GM19372 (cell line): ENCODE measurements around the gene TGFBR1.
A peak's percentile ranks its signal among the peaks of the same experiment; 100 is the strongest.

Experiments
- ATAC-seq: cut with Tn5 transposase; IDR thresholded peaks from one replicate; pipeline ENCODE4 v1.9.1; 2021; ENCODE audit warnings: mild to moderate bottlenecking, low read depth, moderate library complexity; ENCODE audit not compliant: unreplicated experiment

Gene TGFBR1

GRCh38 chr9:99104459-99105151 lies at the start of gene TGFBR1:
Gene TGFBR1, plus strand, starts transcription at chr9:99105113. Its CDS starts 93 bp downstream, at chr9:99105206.
- peak; percentile 87 for ATAC-seq

GRCh38 chr9:99055384-99055783 lies 49.5 kb upstream of the TGFBR1 start:
- no peak for ATAC-seq

- no peak for ATAC-seq
Observed at GRCh38 chr9:99056186-99056585, 48.7 kb upstream of the TGFBR1 start.

DNA sequence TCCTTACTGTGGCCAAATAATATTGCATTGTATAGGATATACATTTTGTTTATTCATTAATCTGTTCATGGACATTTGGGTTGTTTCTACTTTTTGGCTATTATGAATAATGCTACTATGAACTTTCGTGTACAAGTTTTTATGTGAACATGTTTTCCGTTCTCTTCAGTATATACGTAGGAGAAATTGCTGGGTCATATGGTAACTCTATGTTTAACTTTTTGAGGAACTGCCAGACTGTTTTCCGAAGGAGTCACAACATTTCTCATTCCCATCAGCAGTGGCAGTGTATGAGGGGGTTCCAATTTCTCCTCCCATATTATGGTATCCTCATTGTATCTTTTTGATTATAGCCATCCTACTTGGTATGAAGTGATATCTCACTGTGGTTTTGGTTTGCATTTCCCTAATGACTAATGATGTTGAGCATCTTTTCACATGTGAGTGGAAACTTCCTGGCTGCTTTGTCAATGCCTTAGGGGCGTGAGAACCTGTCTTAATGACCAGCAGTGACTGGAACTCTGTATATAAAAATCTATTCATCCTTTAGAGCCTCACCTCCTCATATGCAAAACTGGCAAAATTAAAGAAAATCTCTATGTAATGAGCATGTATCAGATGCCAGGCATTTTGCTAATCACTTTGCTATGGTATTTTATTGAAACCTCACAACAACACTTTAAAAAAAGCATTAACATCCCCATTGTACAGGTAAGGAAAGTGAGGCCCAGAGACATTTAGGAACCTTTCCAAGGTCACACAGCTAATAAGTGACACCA lies 47.8 kb upstream of the TGFBR1 start:
- ATAC-seq = no peak

GRCh38 chr9:99057665-99058625 lies 47.0 kb upstream of the TGFBR1 start:
- ATAC-seq = peak; percentile 76

- ATAC-seq = peak; percentile 65
Observed at GRCh38 chr9:99058964-99059921, 45.7 kb upstream of the TGFBR1 start.

DNA sequence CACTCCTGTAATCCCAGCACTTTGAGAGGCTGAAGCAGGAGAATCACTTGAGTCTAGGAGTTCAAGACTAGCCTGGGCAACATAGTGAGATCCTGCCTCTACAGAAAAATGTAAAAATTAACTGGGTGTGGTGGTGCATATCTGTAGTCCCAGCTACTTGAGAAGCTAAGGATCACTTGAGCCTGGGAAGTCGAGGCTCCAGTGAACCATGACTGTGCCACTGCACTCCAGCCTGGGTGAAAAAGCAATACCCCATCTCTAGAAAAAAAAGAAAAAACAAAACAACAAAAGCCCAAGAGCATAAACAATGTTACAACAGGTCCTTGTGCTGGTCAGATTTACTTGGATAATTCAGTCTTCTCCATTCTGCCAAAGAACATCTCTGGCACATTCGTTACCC lies 44.3 kb upstream of the TGFBR1 start:
- ATAC-seq = no peak

- ATAC-seq = no peak
Observed at GRCh38 chr9:99062549-99062948, 42.4 kb upstream of the TGFBR1 start.

- no peak for ATAC-seq
Observed at GRCh38 chr9:99063522-99063921, 41.4 kb upstream of the TGFBR1 start.

DNA sequence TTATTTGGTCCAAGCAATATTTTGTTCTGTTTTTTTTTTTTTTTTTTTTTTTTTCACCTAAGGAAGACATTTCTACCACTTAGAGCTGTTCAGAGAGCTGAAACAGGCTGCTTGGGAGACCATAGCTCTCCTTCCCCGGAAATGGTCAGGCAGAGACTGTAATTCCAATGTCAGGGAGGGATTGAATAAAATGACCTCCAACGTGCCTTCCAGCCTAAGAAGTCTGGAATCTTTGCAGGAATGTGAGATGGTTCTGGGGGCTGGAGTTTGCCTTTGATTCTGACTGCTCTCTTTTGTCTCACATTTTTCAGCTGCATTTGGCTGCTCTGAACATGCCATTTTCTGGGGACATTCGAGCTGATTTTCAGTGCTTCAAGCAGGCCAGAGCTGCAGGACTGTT lies 38.3 kb upstream of the TGFBR1 start:
- ATAC-seq = no peak

DNA sequence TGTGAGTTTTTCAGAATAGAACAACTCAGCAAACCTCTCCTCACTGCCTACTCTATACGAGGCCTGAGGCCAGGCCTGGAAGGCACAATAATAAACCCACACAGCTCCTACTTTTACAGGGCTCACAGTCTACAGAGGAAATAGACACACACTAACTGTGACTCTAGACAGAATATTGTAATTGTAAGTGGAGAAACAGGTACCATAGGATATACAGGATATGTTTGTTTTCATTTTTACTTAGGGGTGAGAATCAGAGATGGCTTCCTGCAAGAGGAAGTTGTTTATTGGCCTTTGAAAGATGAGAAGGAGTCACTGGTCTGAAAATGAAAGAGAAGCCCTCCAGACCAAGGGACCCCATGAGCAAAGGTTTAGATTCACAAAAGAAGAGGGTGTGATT lies 35.8 kb upstream of the TGFBR1 start:
- no peak for ATAC-seq

DNA sequence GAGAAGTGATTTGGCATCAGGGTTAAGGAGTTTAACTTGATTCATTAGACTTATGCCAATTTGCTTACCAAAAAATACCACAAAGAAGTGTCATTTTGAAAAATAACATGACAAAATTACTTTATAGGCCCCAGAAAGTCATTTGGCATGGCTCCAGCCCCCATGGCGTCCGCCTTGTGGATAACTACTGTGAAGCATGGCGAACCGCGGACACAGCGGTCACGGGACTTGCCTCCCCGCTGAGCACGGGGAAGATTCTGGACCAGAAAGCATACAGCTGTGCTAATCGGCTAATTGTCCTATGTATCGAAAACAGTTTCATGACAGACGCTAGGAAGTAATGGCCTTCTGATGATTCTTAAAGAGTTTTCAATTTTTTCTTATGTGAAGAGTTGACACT lies 35.4 kb upstream of the TGFBR1 start:
- no peak for ATAC-seq

GRCh38 chr9:99070681-99071080 lies 34.2 kb upstream of the TGFBR1 start:
- no peak for ATAC-seq

DNA sequence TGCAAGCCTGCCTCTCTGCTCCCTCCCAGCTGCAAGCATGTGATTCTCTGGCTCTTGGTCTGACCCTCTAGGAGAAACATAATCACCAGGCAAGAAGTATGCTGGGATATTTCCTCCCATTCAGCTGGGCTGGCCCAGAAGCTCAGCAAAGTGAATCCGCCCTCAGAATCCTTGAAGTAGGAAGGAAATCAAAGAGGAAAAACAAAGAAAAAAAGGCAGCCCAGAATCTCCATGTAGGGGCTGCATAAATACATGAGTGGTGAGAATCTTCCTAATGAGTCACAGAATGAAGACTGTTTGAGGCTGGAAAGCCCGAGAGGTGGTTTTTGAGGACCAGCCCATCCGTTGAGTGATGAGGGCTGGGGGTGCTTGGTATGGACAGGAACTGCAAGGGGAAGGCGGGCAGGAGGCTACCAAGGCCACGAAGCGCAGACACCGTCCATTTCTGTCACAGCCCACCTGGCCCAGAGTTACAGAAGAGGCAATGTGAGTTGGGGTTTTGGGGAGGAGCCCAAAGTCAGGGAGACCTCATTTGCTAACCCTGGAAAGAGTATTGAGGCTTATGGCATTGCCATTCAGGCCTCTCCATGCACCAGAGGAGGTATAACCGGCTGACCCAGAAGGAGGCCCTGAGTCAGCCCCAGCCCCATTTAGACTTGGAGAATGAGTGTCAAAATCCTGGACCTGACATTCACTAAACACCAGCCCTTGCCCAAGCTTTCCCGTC lies 33.4 kb upstream of the TGFBR1 start:
- ATAC-seq = no peak

GRCh38 chr9:99072040-99072394 lies 32.9 kb upstream of the TGFBR1 start:
- ATAC-seq = no peak

DNA sequence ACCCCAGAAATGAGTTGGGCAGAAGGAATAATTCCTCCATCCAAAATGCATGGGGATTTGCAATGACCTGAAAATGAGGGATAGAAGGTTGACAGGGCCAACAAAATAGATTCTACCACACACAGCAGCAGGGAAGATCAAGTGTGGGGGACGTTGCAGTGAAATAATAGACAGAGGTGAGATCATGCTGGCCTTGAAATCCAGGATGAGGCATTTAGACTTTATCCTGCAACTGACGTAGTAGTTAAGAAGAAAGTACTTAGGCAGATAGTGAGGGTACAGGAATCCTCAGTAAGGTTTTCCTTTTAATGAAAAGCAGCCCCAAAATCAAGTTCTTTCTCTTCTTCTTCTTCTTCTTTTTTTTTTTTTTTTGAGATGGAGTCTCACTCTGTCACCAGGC lies 31.6 kb upstream of the TGFBR1 start:
- ATAC-seq = no peak

DNA sequence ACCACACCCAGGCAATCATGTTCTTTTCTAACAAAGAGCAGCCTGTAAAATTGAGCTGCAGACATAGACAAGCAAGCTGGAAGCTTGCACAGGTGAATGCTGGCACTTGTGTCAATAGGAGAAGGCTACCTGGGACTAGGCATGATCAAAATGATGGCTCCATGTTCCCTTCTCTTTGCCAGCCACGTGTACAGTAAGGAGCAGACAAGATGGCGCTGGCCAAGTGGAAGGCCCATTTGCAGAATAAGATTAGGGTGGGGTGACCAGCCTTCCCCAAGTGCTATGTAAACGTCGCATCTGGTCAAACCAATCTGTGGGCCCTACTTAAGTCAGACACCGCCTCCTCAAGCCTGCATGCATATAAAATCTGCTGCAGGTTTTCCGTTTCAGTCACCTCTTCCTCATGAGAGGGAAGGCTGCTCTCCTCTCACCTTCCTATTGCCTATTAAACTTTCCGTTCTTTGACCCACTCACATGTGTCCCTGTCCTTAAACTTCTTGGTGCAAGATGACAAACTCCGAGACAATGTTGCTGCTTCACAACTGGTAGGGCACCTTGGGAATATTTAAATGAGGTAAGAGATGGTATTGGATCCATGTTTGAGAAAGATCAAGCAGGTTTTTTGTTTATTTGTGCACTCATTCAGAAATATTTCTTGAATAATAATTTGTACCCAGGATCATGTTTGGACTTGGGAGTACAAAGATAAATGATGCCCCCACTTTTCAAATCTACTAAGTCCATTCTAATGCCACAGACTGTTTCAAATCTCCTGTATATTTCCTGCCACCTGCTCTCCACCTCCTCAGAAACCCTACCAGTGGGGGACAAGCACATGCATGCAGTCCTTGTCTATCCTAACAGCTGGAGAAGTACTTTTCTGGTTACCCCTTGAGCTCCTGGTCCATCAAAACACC lies 30.7 kb upstream of the TGFBR1 start:
- no peak for ATAC-seq

GRCh38 chr9:99074902-99075245 lies 30.0 kb upstream of the TGFBR1 start:
- ATAC-seq = no peak
